Stimulated activated CD8-positive, alpha-beta memory T cell treated with anti-CD3 and anti-CD28 coated beads, Interleukin-12 subunit alpha, Interleukin-12 subunit beta, amount 100 ng/mL, for 1 hour (primary cell): ENCODE data around the gene RAD9A.
A peak's percentile ranks its signal among the peaks of the same experiment; 100 is the strongest.
"Not testable (repeated sequence)": the region's sequence is repeated elsewhere in the genome, so short reads cannot be mapped to it uniquely, and the experiment has no call there.

Experiments used
- DNase-seq: peaks from one replicate; pipeline ENCODE4 v3.0.0-alpha.2; 2020; ENCODE audit warnings: low read depth

The RAD9A gene

GRCh38 chr11:67397536-67397935 is 5.8 kb downstream of the RAD9A start:
- no peak for DNase-seq

GRCh38 chr11:67397986-67398660 is 6.3 kb downstream of the RAD9A start:
- no peak for DNase-seq

- no peak for DNase-seq
Measured at GRCh38 chr11:67398661-67399563, 7.1 kb downstream of the RAD9A start.

GRCh38 chr11:67400251-67400941 is 8.6 kb downstream of the RAD9A start:
- no peak for DNase-seq

- no peak for DNase-seq
Measured at GRCh38 chr11:67400942-67401494, 9.2 kb downstream of the RAD9A start.

- peak; percentile 85 for DNase-seq
Measured at GRCh38 chr11:67401495-67402191, 9.9 kb downstream of the RAD9A start, which contains the start of gene PPP1CA. TSS of gene PPP1CA (minus strand) at chr11:67401858. CDS start at chr11:67401782, 76 bp downstream.

- not testable (repeated sequence) for DNase-seq
Measured at GRCh38 chr11:67402192-67402839, 10.5 kb downstream of the RAD9A start.

- not testable (repeated sequence) for DNase-seq
Measured at GRCh38 chr11:67403085-67403484, 11.3 kb downstream of the RAD9A start.

- DNase-seq = no peak
Measured at GRCh38 chr11:67404515-67405195, 12.9 kb downstream of the RAD9A start.

GRCh38 chr11:67405196-67405567 is 13.4 kb downstream of the RAD9A start:
- no peak for DNase-seq

- DNase-seq = no peak
Measured at GRCh38 chr11:67405688-67406339, 14.0 kb downstream of the RAD9A start.

- no peak for DNase-seq
Measured at GRCh38 chr11:67406420-67406968, 14.7 kb downstream of the RAD9A start.

GRCh38 chr11:67406969-67407687 is 15.3 kb downstream of the RAD9A start:
- DNase-seq = no peak

- no peak for DNase-seq
Measured at GRCh38 chr11:67407688-67408163, 15.9 kb downstream of the RAD9A start.

- DNase-seq = no peak
Measured at GRCh38 chr11:67408437-67409200, 16.8 kb downstream of the RAD9A start.

- peak; percentile 56 for DNase-seq
Measured at GRCh38 chr11:67409261-67409666, 17.5 kb downstream of the RAD9A start.

GRCh38 chr11:67409781-67410368 is 18.1 kb downstream of the RAD9A start:
- no peak for DNase-seq

GRCh38 chr11:67410369-67410831 is 18.6 kb downstream of the RAD9A start:
- DNase-seq = no peak
